Fibroblast of pulmonary artery (primary cell): ENCODE results near the gene DEFB129.
"Not testable (repeated sequence)": the region's sequence is repeated elsewhere in the genome, so short reads cannot be mapped to it uniquely, and the experiment has no call there.

Source experiments
- DNase-seq: peaks from one replicate; pipeline ENCODE4 v3.0.0-alpha.2; 2010; ENCODE audit warnings: low read depth
- H3K4me3 ChIP-seq: replicated peaks from 2 replicates; pipeline ENCODE4 v1.5.1; 2011; ENCODE audit warnings: low read depth, mild to moderate bottlenecking, control low read depth, low read length, moderate library complexity
- CTCF ChIP-seq: IDR thresholded peaks from 2 replicates; pipeline ENCODE4 v1.5.1; 2011; ENCODE audit warnings: mild to moderate bottlenecking, control low read depth, low read length, inconsistent platforms; ENCODE audit errors: missing control alignments

The DEFB129 gene

GRCh38 chr20:221258-221830, 5.7 kb upstream of the DEFB129 start:
- no peak for DNase-seq
- no peak for TF ChIP-seq CTCF
- no peak overlapping the region for H3K4me3 ChIP-seq

GRCh38 chr20:225879-226278, 1.2 kb upstream of the DEFB129 start:
- H3K4me3 ChIP-seq, DNase-seq: not testable (repeated sequence)

- DNase-seq, result no peak
- H3K4me3 ChIP-seq, result no peak overlapping the region
- TF ChIP-seq CTCF, result no peak
Observed at GRCh38 chr20:227439-228105, 514 bp downstream of the DEFB129 start.

- H3K4me3 ChIP-seq, result no peak overlapping the region
- DNase-seq, result peak; percentile 22
- no peak for TF ChIP-seq CTCF
Observed at GRCh38 chr20:235891-236290, 8.8 kb downstream of the DEFB129 start.

- H3K4me3 ChIP-seq, result no peak overlapping the region
- DNase-seq, result no peak
- TF ChIP-seq CTCF, result no peak
Observed at GRCh38 chr20:237489-237888, 10.4 kb downstream of the DEFB129 start.

GRCh38 chr20:237929-238328, 10.9 kb downstream of the DEFB129 start:
- no peak overlapping the region for H3K4me3 ChIP-seq
- no peak for TF ChIP-seq CTCF
- DNase-seq, result no peak

DNA sequence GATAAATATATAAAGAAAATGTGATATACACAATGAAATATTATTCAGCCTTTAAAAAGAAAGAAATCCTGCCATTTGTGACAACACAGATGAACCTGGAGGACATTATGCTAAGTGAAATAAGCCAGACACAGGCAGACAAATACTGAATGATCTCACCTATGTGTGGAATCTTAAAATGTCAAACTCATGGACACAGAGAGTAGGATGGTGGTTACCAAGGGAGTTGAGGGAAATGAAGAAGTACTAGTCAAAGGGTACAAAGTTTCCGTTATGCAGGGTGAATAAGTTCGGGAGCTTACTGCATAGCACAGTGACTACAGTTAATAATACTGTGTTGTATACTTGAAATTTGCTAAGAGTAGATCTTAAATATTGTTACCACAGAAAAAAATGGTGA, 15.8 kb downstream of the DEFB129 start:
- no peak overlapping the region for H3K4me3 ChIP-seq
- no peak for DNase-seq
- TF ChIP-seq CTCF, result no peak
